Measurements from ENCODE around the gene UGT2A3. TPM values are rescaled to one million over a fixed set of nuclear protein-coding genes. Genes with fewer than 3 reads are reported as not detected.

UGT2A3 gene
- total and polyA plus RNA-seq, 8 donors = 6.5 to 38.5 (median 26.7) TPM

DNA sequence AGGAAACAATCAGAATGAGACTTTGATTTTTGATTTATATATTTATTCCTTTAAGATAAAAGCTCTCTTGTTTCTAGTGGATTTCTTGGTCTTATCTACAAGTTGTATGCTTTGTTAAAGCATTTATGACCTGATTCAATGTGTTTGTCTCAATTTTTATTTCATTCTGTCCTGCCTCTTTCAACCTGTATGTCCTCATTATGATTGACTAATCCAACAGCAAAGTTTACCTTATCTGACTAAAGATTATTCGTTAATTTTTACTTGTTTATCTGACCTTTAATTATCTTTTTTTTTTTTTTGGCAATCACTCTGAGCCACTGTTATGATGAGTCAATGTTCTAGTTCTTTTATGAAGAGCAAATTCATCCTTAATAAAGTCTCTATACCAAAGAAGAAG lies 54.9 kb downstream of the UGT2A3 start:
- no peak for ATAC-seq
- no peak for FAIRE-seq
- TF ChIP-seq, protein P1, sequence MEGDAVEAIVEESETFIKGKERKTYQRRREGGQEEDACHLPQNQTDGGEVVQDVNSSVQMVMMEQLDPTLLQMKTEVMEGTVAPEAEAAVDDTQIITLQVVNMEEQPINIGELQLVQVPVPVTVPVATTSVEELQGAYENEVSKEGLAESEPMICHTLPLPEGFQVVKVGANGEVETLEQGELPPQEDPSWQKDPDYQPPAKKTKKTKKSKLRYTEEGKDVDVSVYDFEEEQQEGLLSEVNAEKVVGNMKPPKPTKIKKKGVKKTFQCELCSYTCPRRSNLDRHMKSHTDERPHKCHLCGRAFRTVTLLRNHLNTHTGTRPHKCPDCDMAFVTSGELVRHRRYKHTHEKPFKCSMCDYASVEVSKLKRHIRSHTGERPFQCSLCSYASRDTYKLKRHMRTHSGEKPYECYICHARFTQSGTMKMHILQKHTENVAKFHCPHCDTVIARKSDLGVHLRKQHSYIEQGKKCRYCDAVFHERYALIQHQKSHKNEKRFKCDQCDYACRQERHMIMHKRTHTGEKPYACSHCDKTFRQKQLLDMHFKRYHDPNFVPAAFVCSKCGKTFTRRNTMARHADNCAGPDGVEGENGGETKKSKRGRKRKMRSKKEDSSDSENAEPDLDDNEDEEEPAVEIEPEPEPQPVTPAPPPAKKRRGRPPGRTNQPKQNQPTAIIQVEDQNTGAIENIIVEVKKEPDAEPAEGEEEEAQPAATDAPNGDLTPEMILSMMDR (IDR thresholded peaks at IDR 0.05) = no peak
- Histone ChIP-seq H3K27ac (no peak overlapping the region), H3K27me3 (no peaks in the 10 kb centered on the region), H3K36me3 (no peaks in the 10 kb centered on the region), H3K9me3 (no peaks in the 10 kb centered on the region), H3K4me3 (no peak overlapping the region), H3K4me1 (no peaks in the 10 kb centered on the region)
- intact Hi-C loops (cut with DNase I) = no loop called here
- 6 to 14% methylated on average over 1 of the region's 1 CpG for WGBS, 2 donors
- DNase-seq = no peak

- no peak for ATAC-seq
- no peak for DNase-seq
- TF ChIP-seq, protein P1 (IDR thresholded peaks at IDR 0.05) = no peak
- Histone ChIP-seq H3K9me3 (no peaks in the 10 kb centered on the region), H3K4me3 (no peak overlapping the region), H3K27ac (no peak overlapping the region), H3K36me3 (no peaks in the 10 kb centered on the region), H3K4me1 (no peaks in the 10 kb centered on the region), H3K27me3 (no peaks in the 10 kb centered on the region)
- no peak for FAIRE-seq
- intact Hi-C loops (cut with DNase I) = no loop called here
- WGBS, 2 donors = 43 to 46% methylated on average over 5 of the region's 5 CpGs
Measured at GRCh38 chr4:68895561-68896198, 55.9 kb downstream of the UGT2A3 start.

GRCh38 chr4:68892861-68893260 lies 58.7 kb downstream of the UGT2A3 start:
- no peaks in the 10 kb centered on the region for H3K36me3 ChIP-seq
- no peak for DNase-seq
- H3K4me3 ChIP-seq = no peak overlapping the region
- H3K9me3 ChIP-seq = no peaks in the 10 kb centered on the region
- H3K27ac ChIP-seq = no peak overlapping the region
- H3K4me1 ChIP-seq = no peaks in the 10 kb centered on the region
- WGBS, 2 donors = 94 to 96% methylated on average over 1 of the region's 1 CpG
- H3K27me3 ChIP-seq = no peaks in the 10 kb centered on the region
- TF ChIP-seq, protein P1 (IDR thresholded peaks at IDR 0.05) = no peak
- FAIRE-seq = no peak
- ATAC-seq = no peak
- intact Hi-C loops (cut with DNase I) = no loop called here

GRCh38 chr4:68891678-68892077 lies 59.9 kb downstream of the UGT2A3 start:
- ATAC-seq (no peak), FAIRE-seq (peak; percentile 81), DNase-seq (no peak)
- TF ChIP-seq, protein P1 (IDR thresholded peaks at IDR 0.05) = no peak
- no peaks in the 10 kb centered on the region for H3K4me1 ChIP-seq
- intact Hi-C loops (cut with DNase I) = no loop called here
- 84 to 95% methylated on average over 3 of the region's 3 CpGs for WGBS, 2 donors
- H3K4me3 ChIP-seq = no peak overlapping the region
- H3K27me3 ChIP-seq = no peaks in the 10 kb centered on the region
- no peak overlapping the region for H3K27ac ChIP-seq
- H3K9me3 ChIP-seq = no peaks in the 10 kb centered on the region
- H3K36me3 ChIP-seq = no peaks in the 10 kb centered on the region

DNA sequence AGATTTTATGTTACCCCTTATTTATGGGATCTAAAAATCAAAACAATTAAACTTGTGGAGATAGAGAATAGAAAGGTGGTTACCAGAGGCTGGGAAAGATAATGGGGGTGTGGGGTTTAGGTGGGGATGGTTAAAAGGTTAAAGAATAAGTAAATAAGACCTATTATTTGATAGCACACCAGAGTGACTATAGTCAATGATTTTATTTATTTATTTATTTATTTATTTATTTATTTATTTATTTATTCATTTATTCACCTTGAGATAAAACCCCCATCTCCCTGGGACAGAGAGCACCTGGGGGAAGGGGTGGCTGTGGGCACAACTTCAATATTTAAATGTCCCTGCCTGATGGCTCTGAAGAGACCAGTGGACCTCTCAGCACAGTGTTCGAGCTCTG lies 66.1 kb downstream of the UGT2A3 start:
- Histone ChIP-seq H3K4me1 (peaks cover 0 to 10% (median 5%) of the 10 kb centered on the region in 3 donors), H3K36me3 (no peaks in the 10 kb centered on the region), H3K9me3 (no peaks in the 10 kb centered on the region), H3K27ac (no peak overlapping the region), H3K4me3 (no peak overlapping the region), H3K27me3 (no peaks in the 10 kb centered on the region)
- DNase-seq (no peak), FAIRE-seq (no peak), ATAC-seq (no peak)
- intact Hi-C loops (cut with DNase I) = no loop called here
- 93 to 100% methylated on average over 1 of the region's 1 CpG for WGBS, 2 donors
- TF ChIP-seq, protein P1 (IDR thresholded peaks at IDR 0.05) = no peak
